Ecto neural progenitor cell (in vitro differentiated cells): Measurements from ENCODE around the gene NME7.
"Not testable (repeated sequence)": the region's sequence is repeated elsewhere in the genome, so short reads cannot be mapped to it uniquely, and the experiment has no call there.

ENCODE experiments used
- DNase-seq: peaks from one replicate; pipeline ENCODE4 v3.0.0-alpha.2; 2018; ENCODE audit warnings: low spot score

The NME7 gene

GRCh38 chr1:169342096-169342495, 25.5 kb downstream of the NME7 start:
- not testable (repeated sequence) for DNase-seq

- no peak for DNase-seq
These were observed 26.7 kb downstream of the NME7 start for GRCh38 chr1:169340882-169341281.

- no peak for DNase-seq
These were observed 27.8 kb downstream of the NME7 start for GRCh38 chr1:169339773-169340172.

GRCh38 chr1:169338617-169339016, 29.0 kb downstream of the NME7 start:
- no peak for DNase-seq

- not testable (repeated sequence) for DNase-seq
These were observed 30.5 kb downstream of the NME7 start for GRCh38 chr1:169336947-169337715.

- not testable (repeated sequence) for DNase-seq
These were observed 32.9 kb downstream of the NME7 start for GRCh38 chr1:169334727-169335126.

- DNase-seq, result no peak
These were observed 36.7 kb downstream of the NME7 start for GRCh38 chr1:169330927-169331326.

GRCh38 chr1:169329383-169329782, 38.2 kb downstream of the NME7 start:
- DNase-seq, result no peak

GRCh38 chr1:169327875-169328274, 39.7 kb downstream of the NME7 start:
- DNase-seq, result no peak

GRCh38 chr1:169326956-169327268, 40.7 kb downstream of the NME7 start:
- DNase-seq, result no peak

- no peak for DNase-seq
These were observed 41.2 kb downstream of the NME7 start for GRCh38 chr1:169326261-169326955.

GRCh38 chr1:169325117-169325516, 42.5 kb downstream of the NME7 start:
- DNase-seq, result no peak

GRCh38 chr1:169322138-169322537, 45.5 kb downstream of the NME7 start:
- no peak for DNase-seq

- no peak for DNase-seq
These were observed 46.1 kb downstream of the NME7 start for GRCh38 chr1:169321539-169321938.

- no peak for DNase-seq
These were observed 48.9 kb downstream of the NME7 start for GRCh38 chr1:169318536-169319244.

- no peak for DNase-seq
These were observed 51.0 kb downstream of the NME7 start for GRCh38 chr1:169316556-169316955.

- no peak for DNase-seq
These were observed 55.3 kb downstream of the NME7 start for GRCh38 chr1:169312084-169312954.

GRCh38 chr1:169309178-169310166, 58.1 kb downstream of the NME7 start:
- DNase-seq, result no peak

GRCh38 chr1:169308313-169309039, 59.1 kb downstream of the NME7 start:
- no peak for DNase-seq

GRCh38 chr1:169307176-169307575, 60.4 kb downstream of the NME7 start:
- DNase-seq, result no peak
